Measurements from ENCODE around the gene TRIM40.
"Not testable (repeated sequence)": the region's sequence is repeated elsewhere in the genome, so short reads cannot be mapped to it uniquely, and the experiment has no call there.

The TRIM40 gene

DNA sequence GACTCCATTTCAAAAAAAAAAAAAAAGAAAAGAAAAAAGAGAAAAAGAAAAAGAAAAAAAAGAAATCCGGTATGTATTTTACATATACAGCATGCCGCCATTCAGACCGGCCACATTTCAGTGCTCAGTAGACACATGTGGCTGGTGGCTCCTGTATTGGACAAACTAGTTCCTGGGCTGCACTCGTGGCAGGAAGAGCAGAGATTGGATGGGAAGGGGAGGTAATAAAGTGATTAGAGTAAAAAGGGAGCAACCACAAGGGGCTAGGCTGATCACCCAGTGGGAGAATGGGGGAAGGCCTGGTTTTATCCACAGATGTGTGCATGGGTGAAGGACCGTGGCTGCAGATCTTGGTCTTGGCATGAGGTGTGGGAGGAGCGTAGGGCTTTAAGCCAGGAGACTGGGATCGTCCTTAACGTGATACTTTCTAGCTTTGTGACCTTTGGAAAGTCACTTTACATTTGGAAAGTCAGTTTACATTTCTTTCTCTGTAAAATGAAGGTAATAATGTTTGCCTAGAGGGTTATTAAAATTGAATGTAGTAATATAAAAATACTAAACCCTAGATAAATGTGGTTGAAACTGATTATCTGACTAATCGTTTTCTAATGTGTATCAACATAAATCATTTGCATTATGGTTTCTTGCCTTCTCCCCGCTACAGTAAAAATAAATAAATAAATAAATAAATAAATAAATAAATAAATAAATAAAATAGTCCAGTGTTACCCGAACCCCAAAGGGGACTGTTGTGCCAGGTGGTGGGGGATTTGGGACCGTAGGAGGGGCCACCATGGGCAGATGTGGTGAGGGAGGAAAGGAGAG is 26.5 kb downstream of the TRIM40 start:
- H3K27ac ChIP-seq: peak overlapping the region; percentile 36; the same call in 1 of the 2 replicates
- TF ChIP-seq, protein P1, sequence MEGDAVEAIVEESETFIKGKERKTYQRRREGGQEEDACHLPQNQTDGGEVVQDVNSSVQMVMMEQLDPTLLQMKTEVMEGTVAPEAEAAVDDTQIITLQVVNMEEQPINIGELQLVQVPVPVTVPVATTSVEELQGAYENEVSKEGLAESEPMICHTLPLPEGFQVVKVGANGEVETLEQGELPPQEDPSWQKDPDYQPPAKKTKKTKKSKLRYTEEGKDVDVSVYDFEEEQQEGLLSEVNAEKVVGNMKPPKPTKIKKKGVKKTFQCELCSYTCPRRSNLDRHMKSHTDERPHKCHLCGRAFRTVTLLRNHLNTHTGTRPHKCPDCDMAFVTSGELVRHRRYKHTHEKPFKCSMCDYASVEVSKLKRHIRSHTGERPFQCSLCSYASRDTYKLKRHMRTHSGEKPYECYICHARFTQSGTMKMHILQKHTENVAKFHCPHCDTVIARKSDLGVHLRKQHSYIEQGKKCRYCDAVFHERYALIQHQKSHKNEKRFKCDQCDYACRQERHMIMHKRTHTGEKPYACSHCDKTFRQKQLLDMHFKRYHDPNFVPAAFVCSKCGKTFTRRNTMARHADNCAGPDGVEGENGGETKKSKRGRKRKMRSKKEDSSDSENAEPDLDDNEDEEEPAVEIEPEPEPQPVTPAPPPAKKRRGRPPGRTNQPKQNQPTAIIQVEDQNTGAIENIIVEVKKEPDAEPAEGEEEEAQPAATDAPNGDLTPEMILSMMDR (IDR thresholded peaks at IDR 0.05): no peak
- no peak for TF ChIP-seq ZFX (IDR thresholded peaks at IDR 0.05; ENCODE audit: borderline replicate concordance)

DNA sequence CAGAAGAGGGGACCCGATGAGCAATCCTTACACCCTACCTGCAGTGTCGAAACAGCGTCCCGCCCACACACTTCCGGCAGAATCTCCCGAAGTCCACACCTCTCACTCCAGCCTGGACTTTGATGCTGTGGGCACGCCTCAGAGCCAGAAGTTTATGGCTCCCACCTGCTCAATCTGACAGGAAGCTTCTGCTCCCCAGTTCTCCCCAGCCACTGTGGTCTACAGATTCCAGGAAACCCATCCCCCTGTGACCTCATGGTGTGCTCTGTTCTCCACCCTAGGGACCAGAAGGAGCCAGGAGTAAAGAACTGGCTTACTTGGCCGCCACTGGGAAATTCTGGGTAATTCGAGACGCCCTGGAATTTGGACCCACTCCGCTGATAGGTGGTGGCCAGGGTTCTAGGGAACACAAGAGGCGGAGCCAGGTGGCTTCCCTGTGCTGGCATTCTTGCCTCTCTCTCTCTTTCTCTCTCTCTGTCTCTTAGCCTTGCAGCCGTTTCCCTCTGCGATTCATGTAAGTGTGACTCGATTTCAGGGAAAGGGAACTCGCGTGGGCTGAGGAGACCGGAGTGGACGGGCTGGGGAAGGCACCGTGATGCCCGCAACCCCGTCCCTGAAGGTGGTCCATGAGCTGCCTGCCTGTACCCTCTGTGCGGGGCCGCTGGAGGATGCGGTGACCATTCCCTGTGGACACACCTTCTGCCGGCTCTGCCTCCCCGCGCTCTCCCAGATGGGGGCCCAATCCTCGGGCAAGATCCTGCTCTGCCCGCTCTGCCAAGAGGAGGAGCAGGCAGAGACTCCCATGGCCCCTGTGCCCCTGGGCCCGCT is 27.4 kb downstream of the TRIM40 start, which contains the start of gene TRIM15:
Gene TRIM15 (plus strand): TSS at position 457 of the 828 bp plus-strand sequence. CDS start 139 bp downstream, at position 596.
- H3K27ac ChIP-seq: peak within 1 kb of the TSS; percentile 36

DNA sequence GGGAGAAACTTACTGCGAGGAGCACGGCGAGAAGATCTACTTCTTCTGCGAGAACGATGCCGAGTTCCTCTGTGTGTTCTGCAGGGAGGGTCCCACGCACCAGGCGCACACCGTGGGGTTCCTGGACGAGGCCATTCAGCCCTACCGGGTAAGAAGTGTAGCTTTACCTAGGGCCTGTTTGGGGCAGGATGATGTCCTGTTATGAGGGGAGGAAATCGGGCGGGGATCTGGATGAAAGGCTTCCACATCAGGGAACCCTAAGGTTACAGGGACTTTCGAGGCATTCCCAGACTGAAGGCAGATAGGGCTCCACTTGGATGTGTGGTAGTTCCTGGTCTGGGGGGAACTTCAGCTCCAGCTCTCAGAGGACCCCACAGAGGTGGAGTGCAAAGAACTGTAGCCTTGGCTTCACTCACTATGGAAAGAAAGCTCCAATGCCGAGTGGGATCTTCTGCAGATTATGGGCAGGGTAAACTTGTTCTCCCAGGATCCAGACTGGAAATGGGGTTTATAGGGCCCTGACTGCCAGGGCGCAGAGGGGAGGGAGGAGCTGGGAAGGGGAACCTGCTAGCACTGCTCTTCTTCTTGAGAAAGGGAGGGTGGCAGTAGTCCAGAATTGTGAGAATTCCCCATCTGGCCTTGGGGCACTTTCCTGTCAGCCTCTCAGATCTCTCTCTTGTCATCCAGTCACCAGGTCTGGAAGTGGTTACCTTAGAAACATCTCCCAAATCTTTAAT is 28.1 kb downstream of the TRIM40 start:
- TF ChIP-seq, protein P1 (IDR thresholded peaks at IDR 0.05): no peak
- no peak for TF ChIP-seq ZFX (IDR thresholded peaks at IDR 0.05; ENCODE audit: borderline replicate concordance)
- H3K27ac ChIP-seq: peak overlapping the region; percentile 36; the same call in 1 of the 2 replicates

More for the DNA sequence above, 27.4 kb downstream of the TRIM40 start, which contains the start of gene TRIM15:
- no peak for TF ChIP-seq ZFX (IDR thresholded peaks at IDR 0.05; ENCODE audit: borderline replicate concordance)
- TF ChIP-seq, protein P1 (IDR thresholded peaks at IDR 0.05): no peak

DNA sequence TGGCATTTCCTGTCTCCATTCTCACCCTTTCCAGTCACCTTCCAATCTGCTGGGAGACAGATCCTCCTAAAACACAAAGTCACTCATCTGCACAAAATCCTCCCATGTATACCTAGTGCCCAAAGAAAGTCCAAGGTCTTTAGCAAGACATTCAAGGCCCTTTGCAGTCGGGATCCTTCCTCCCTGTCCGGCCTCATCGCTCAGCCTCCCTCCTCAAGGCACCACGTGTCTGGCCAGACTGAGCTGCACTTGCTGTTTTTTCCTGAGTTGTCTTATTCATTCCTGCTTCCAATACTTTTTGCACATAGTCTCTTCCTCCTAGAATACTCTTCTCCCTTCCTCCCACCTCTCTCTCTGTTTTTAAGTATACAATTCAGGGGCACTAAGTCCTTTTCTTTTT is 28.8 kb downstream of the TRIM40 start:
- no peak for TF ChIP-seq ZFX (IDR thresholded peaks at IDR 0.05; ENCODE audit: borderline replicate concordance)
- TF ChIP-seq, protein P1 (IDR thresholded peaks at IDR 0.05): no peak
- H3K27ac ChIP-seq: no peak overlapping the region

DNA sequence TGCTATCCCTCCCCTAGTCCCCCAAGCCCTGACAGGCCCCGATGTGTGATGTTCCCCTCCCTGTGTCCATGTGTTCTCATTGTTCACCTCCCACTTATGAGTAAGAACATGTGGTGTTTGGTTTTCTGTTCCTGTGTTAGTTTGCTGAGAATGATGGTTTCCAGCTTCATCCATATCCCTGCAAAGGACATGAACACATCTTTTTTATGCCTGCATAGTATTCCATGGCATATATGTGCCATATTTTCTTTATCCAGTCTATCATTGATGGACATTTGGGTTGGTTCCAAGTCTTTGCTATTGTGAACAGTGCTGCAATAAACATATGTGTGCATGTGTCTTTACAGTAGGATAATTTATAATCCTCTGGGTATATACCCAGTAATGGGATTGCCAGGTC is 29.3 kb downstream of the TRIM40 start:
- H3K27ac ChIP-seq: not testable (repeated sequence)

DNA sequence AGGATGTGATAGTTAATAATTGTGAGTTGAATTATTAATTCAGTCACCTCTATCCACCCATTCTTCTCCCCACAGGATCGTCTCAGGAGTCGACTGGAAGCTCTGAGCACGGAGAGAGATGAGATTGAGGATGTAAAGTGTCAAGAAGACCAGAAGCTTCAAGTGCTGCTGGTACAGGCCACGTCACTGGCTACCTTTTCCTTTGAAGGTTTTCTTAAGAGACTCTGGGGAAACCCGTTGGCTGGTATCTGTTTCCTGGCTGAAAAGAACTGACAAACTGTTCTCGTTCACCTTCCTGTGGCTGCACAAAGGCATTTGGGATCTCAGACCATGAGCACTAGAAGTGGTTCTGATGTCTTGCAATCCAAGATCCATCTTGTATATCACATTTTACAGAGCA is 31.2 kb downstream of the TRIM40 start:
- no peak for TF ChIP-seq ZFX (IDR thresholded peaks at IDR 0.05; ENCODE audit: borderline replicate concordance)
- TF ChIP-seq, protein P1 (IDR thresholded peaks at IDR 0.05): no peak
- H3K27ac ChIP-seq: no peak overlapping the region

DNA sequence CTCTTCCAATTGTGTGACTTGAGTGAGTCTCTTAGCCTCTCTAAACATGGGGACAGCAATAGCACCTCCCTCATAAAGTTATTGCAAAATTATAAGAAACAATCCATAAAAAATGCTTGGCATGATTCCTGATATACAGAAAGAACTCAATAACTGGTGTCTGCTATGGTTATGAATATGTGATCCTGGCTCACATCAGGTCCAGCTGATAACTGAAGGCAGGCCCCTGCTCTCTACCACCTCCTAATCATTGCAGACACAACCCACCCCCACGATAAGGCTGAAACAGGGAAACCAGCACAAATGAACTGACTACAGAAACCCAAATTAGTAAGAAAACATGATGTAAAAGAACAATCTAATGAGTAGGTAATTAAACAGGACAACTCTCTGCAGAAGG is 32.8 kb downstream of the TRIM40 start:
- no peak overlapping the region for H3K27ac ChIP-seq
- TF ChIP-seq, protein P1 (IDR thresholded peaks at IDR 0.05): no peak
- TF ChIP-seq ZFX (IDR thresholded peaks at IDR 0.05; ENCODE audit: borderline replicate concordance): no peak
